ENCODE data around the gene ABCC5. TPM values are rescaled to one million over a fixed set of nuclear protein-coding genes. Genes with fewer than 3 reads are reported as not detected.

The ABCC5 gene
- total and polyA plus RNA-seq, 2 of the 8 experiments (the other 6 are each of a cell fraction or from before 2014, with no cell fraction given), result 25.3 to 40.8 TPM

- Histone ChIP-seq H3K4me2 (ENCODE audit: insufficient read depth in 1 of 2, low read depth in 2 of 2, low read length in 2 of 2) (no peak overlapping the region), H3K18ac (ENCODE audit: extremely low read depth, low read length) (no peak overlapping the region), H4K8ac (ENCODE audit: extremely low read depth, insufficient read depth, low read length) (no peak overlapping the region), H3K4me3 (ENCODE audit: extremely low read depth in 1 of 4, insufficient read depth in 2 of 4, low read depth in 3 of 4, low read length in 4 of 4) (no peak overlapping the region), H3K27me3 (replicated peaks in 1 of 4; ENCODE audit: control insufficient read depth in 3 of 4, extremely low read depth in 1 of 4, insufficient read depth in 3 of 4, low read length in 3 of 4) (no peaks in the 10 kb centered on the region), H2BK12ac (ENCODE audit: low read depth, low read length) (no peak overlapping the region), H4K5ac (ENCODE audit: insufficient read length, low read depth, low read length) (no peak overlapping the region), H3K4ac (replicated peaks; ENCODE audit: insufficient read length, low read depth, low read length) (no peak overlapping the region), H3K23ac (ENCODE audit: insufficient read length) (no peak overlapping the region), H2AFZ (ENCODE audit: low read length) (no peak overlapping the region), H3K27ac (ENCODE audit: low read depth, low read length) (no peak overlapping the region), H3K14ac (ENCODE audit: insufficient read length) (no peak overlapping the region), H3K36me3 (ENCODE audit: control insufficient read depth in 2 of 4, insufficient read depth in 4 of 4, low read length in 3 of 4) (no peaks in the 10 kb centered on the region), H3K23me2 (ENCODE audit: low read depth, low read length) (no peaks in the 10 kb centered on the region), H2BK120ac (replicated peaks; ENCODE audit: low read depth, low read length) (no peak overlapping the region), H2BK5ac (ENCODE audit: low read depth, low read length) (no peak overlapping the region), H3K4me1 (replicated peaks in 1 of 4; ENCODE audit: control insufficient read depth in 3 of 4, insufficient read depth in 4 of 4, low read length in 3 of 4) (0 out of 7 replicates have a peak, but pooled peaks cover 0 to 2% (median 0%) of the 10 kb centered on the region in 4 experiments), H2AK5ac (ENCODE audit: low read depth, low read length) (no peak overlapping the region), H3K79me2 (ENCODE audit: control insufficient read depth in 1 of 2, insufficient read depth in 2 of 2, low read length in 2 of 2) (no peaks in the 10 kb centered on the region), H3K56ac (replicated peaks; ENCODE audit: insufficient read length, low read depth, low read length) (no peak overlapping the region), H2BK15ac (ENCODE audit: low read length) (no peak overlapping the region), H3K9me3 (ENCODE audit: insufficient read depth in 2 of 2, low read depth in 1 of 2, low read length in 1 of 2) (no peaks in the 10 kb centered on the region), H4K20me1 (replicated peaks in 1 of 2; ENCODE audit: control insufficient read depth in 1 of 2, insufficient read depth in 2 of 2, low read length in 2 of 2) (no peaks in the 10 kb centered on the region), H2BK20ac (ENCODE audit: low read length) (no peak overlapping the region), H3K9ac (replicated peaks in 1 of 4; ENCODE audit: extremely low read depth in 1 of 4, low read depth in 3 of 4, low read length in 3 of 4) (no peak overlapping the region), H3K79me1 (ENCODE audit: low read depth, low read length) (no peaks in the 10 kb centered on the region), H4K91ac (replicated peaks; ENCODE audit: insufficient read length, low read length) (no peak overlapping the region)
- POLR2A ChIA-PET (ENCODE audit: partially characterized antibody), result interaction anchor here (1.3 to 1.7 kb wide), 2 partner anchors 25 to 37 kb away, joined by 3 to 4 read pairs; no protein-coding TSS in a partner anchor
- FAIRE-seq, result no peak
- DNase-seq (ENCODE audit: low read depth in 1 of 2, low spot score in 2 of 2), result no peak
- CTCF ChIA-PET (ENCODE audit: partially characterized antibody), result interaction anchor here (0.8 to 2.1 kb wide), 5 partner anchors 17 to 597 kb away, joined by 3 to 7 read pairs (median 4); no protein-coding TSS in a partner anchor
- 84% methylated on average over 9 of the region's 9 CpGs; no CpG with 5 or more reads in 1 of the 2 experiments for WGBS, 2 experiments (ENCODE audit: extremely low coverage in 1 of 2, insufficient coverage in 1 of 2, insufficient read length in 1 of 2, insufficient replicate concordance in 2 of 2, low coverage in 1 of 2, low lambda C conversion rate in 2 of 2, missing lambda C conversion rate in 1 of 2)
- no peak for TF ChIP-seq TCF12 (IDR thresholded peaks at IDR 0.05; ENCODE audit: low read depth, low read length)
Measured at GRCh38 chr3:184058029-184058428, 40.3 kb upstream of the ABCC5 start.

Data from H1 (cell line).